IMR-90 (cell line): Measurements from ENCODE around the gene OR1F1. TPM values are rescaled to one million over a fixed set of nuclear protein-coding genes. Genes with fewer than 3 reads are reported as not detected.

Experiments used
- ATAC-seq: fragments of 200-7000 bp; cut with Tn5 transposase; 2 replicates; pipeline ENCODE4 v1.9.1; 2020; ENCODE audit warnings: low read depth, mild to moderate bottlenecking, moderate library complexity
- BruUV-seq: library from RNA; stranded (reverse); fragments of 400-500 nt; replicated peaks from 2 replicates; lab custom pipeline; 2021; lab: Mats Ljungman, UMichigan
- CTCF ChIA-PET: fragments of 300-600 bp; formaldehyde crosslinking; extraction: SDS; loops from one replicate; lab custom pipeline; 2021; ENCODE audit warnings: antibody characterized with exemption; lab: Yijun Ruan, JAX
- POLR2A ChIA-PET: fragments of 300-600 bp; sonication (Branson Sonifier 250); formaldehyde crosslinking; loops from one replicate; lab custom pipeline; 2022; ENCODE audit warnings: antibody characterized with exemption; ENCODE audit not compliant: unreplicated experiment; lab: Charles Lee
- DNase-seq: peaks from one replicate; pipeline ENCODE4 v3.0.0; 2013
- H2AFZ ChIP-seq: replicated peaks from 2 replicates; pipeline ENCODE3; 2013; ENCODE audit warnings: low read length, mild to moderate bottlenecking; ENCODE audit not compliant: poor library complexity
- H2AK5ac ChIP-seq: 2 replicates; pipeline ENCODE4 v1.6.1; 2013; ENCODE audit warnings: low read depth, low read length, inconsistent platforms
- H2AK9ac ChIP-seq: replicated peaks from 2 replicates; pipeline ENCODE3; 2013; ENCODE audit warnings: mild to moderate bottlenecking, low read depth, low read length, moderate library complexity; ENCODE audit not compliant: poor library complexity
- H2BK120ac ChIP-seq: 2 replicates; pipeline ENCODE4 v1.6.1; 2013; ENCODE audit warnings: low read depth, low read length, inconsistent platforms
- H2BK15ac ChIP-seq: 3 replicates; pipeline ENCODE4 v1.6.1; 2013; ENCODE audit warnings: low read depth, low read length, inconsistent platforms
- H2BK20ac ChIP-seq: 2 replicates; pipeline ENCODE4 v1.6.1; 2013; ENCODE audit warnings: low read depth, mild to moderate bottlenecking, inconsistent platforms, low read length, moderate library complexity
- H2BK5ac ChIP-seq: 2 replicates; pipeline ENCODE4 v1.6.1; 2013; ENCODE audit warnings: mild to moderate bottlenecking, low read depth, low read length, inconsistent platforms; ENCODE audit not compliant: poor library complexity, severe bottlenecking
- H3K14ac ChIP-seq: replicated peaks from 2 replicates; pipeline ENCODE4 v1.6.1; 2013; ENCODE audit warnings: low read depth, low read length, inconsistent platforms
- H3K18ac ChIP-seq: 2 replicates; pipeline ENCODE4 v1.6.1; 2013; ENCODE audit warnings: low read depth, low read length, control low read depth
- H3K23ac ChIP-seq: 2 replicates; pipeline ENCODE4 v1.6.1; 2013; ENCODE audit warnings: low read depth, low read length, inconsistent platforms
- H3K27ac ChIP-seq: 2 replicates; pipeline ENCODE4 v1.5.1; 2013; ENCODE audit warnings: mild to moderate bottlenecking, control low read depth, low read length; ENCODE audit not compliant: insufficient read depth
- H3K27me3 ChIP-seq: 2 replicates; pipeline ENCODE4 v1.6.1; 2013; ENCODE audit warnings: low read length; ENCODE audit not compliant: control insufficient read depth, insufficient read depth
- H3K36me3 ChIP-seq: 2 replicates; pipeline ENCODE4 v1.6.1; 2013; ENCODE audit warnings: low read length, mixed read lengths; ENCODE audit not compliant: control insufficient read depth, insufficient read depth
- H3K4ac ChIP-seq: 2 replicates; pipeline ENCODE4 v1.6.1; 2013; ENCODE audit warnings: low read depth, low read length, inconsistent platforms
- H3K4me1 ChIP-seq: 2 replicates; pipeline ENCODE4 v1.6.1; 2013; ENCODE audit warnings: low read length, mixed read lengths; ENCODE audit not compliant: control insufficient read depth, insufficient read depth
- H3K4me2 ChIP-seq: 2 replicates; pipeline ENCODE4 v1.6.1; 2013; ENCODE audit warnings: low read depth, mild to moderate bottlenecking, control low read depth, low read length, moderate library complexity
- H3K4me3 ChIP-seq: 2 replicates; pipeline ENCODE4 v1.5.1; 2013; ENCODE audit warnings: low read depth, mild to moderate bottlenecking, control low read depth, low read length, moderate library complexity; ENCODE audit not compliant: insufficient read depth
- H3K56ac ChIP-seq: 2 replicates; pipeline ENCODE4 v1.6.1; 2013; ENCODE audit warnings: low read length, inconsistent platforms; ENCODE audit not compliant: insufficient read depth; ENCODE audit errors: extremely low read depth
- H3K79me1 ChIP-seq, 2 experiments: 2 replicates each; pipeline ENCODE4 v1.6.1; 2013; ENCODE audit warnings: low read length in 2 of 2, inconsistent platforms in 1 of 2, low read depth in 1 of 2
- H3K9ac ChIP-seq: 2 replicates; pipeline ENCODE4 v1.6.1; 2013; ENCODE audit warnings: low read depth, low read length, control low read depth
- H3K9me1 ChIP-seq: 2 replicates; pipeline ENCODE4 v1.6.1; 2013; ENCODE audit warnings: low read length, inconsistent platforms; ENCODE audit not compliant: insufficient read depth
- H3K9me3 ChIP-seq: 2 replicates; pipeline ENCODE4 v1.6.1; 2013; ENCODE audit warnings: low read length; ENCODE audit not compliant: control insufficient read depth, insufficient read depth
- H4K20me1 ChIP-seq: 2 replicates; pipeline ENCODE4 v1.6.1; 2013; ENCODE audit warnings: low read length, inconsistent platforms; ENCODE audit not compliant: insufficient read depth
- H4K5ac ChIP-seq: 2 replicates; pipeline ENCODE4 v1.6.1; 2013; ENCODE audit warnings: mild to moderate bottlenecking, low read depth, low read length, control low read depth
- H4K8ac ChIP-seq, 2 experiments: 2 replicates each; pipeline ENCODE4 v1.6.1; 2013; ENCODE audit warnings: low read depth in 2 of 2, low read length in 2 of 2, control low read depth in 1 of 2, inconsistent platforms in 1 of 2
- H4K91ac ChIP-seq: 2 replicates; pipeline ENCODE4 v1.6.1; 2013; ENCODE audit warnings: low read depth, low read length, inconsistent platforms; ENCODE audit not compliant: insufficient read depth
- BHLHE40 ChIP-seq: fragments of 150-350 bp; IDR thresholded peaks from 2 replicates; pipeline ENCODE4 v1.6.1; 2016; ENCODE audit warnings: mild to moderate bottlenecking, low read depth, low read length
- CEBPB ChIP-seq: IDR thresholded peaks from 2 replicates; pipeline ENCODE4 v1.6.1; 2012; ENCODE audit warnings: low read depth, low read length, improper control_type of control experiment
- CHD1 ChIP-seq: IDR thresholded peaks from 2 replicates; pipeline ENCODE4 v1.6.1; 2012; ENCODE audit warnings: low read depth, low read length, improper control_type of control experiment
- CTCF ChIP-seq: conservative IDR thresholded peaks from 2 replicates; pipeline ENCODE4 v1.5.1; 2012; ENCODE audit warnings: mild to moderate bottlenecking, low read depth, low read length, improper control_type of control experiment
- ELK1 ChIP-seq: fragments of 150-350 bp; IDR thresholded peaks from 2 replicates; pipeline ENCODE4 v1.6.1; 2016; ENCODE audit warnings: low read depth, mild to moderate bottlenecking, low read length, moderate library complexity, borderline replicate concordance
- FOS ChIP-seq: fragments of 150-350 bp; IDR thresholded peaks from 2 replicates; pipeline ENCODE4 v1.6.1; 2016; ENCODE audit warnings: low read depth, low read length
- MAFK ChIP-seq: IDR thresholded peaks from 2 replicates; pipeline ENCODE4 v1.6.1; 2012; ENCODE audit warnings: low read depth, low read length, improper control_type of control experiment
- MXI1 ChIP-seq: IDR thresholded peaks from 2 replicates; pipeline ENCODE4 v1.6.1; 2012; ENCODE audit warnings: low read depth, mild to moderate bottlenecking, low read length, moderate library complexity, borderline replicate concordance
- NFE2L2 ChIP-seq: fragments of 150-350 bp; IDR thresholded peaks from 2 replicates; pipeline ENCODE4 v1.6.1; 2016; ENCODE audit warnings: low read depth, mild to moderate bottlenecking, low read length
- POLR2A ChIP-seq: IDR thresholded peaks from 2 replicates; pipeline ENCODE4 v1.6.1; 2012; ENCODE audit warnings: mild to moderate bottlenecking, low read depth, low read length
- RAD21 ChIP-seq: IDR thresholded peaks from 2 replicates; pipeline ENCODE4 v1.6.1; 2012; ENCODE audit warnings: low read length, improper control_type of control experiment
- RCOR1 ChIP-seq: IDR thresholded peaks from 2 replicates; pipeline ENCODE4 v1.6.1; 2012; ENCODE audit warnings: mild to moderate bottlenecking, low read length, improper control_type of control experiment; ENCODE audit not compliant: insufficient replicate concordance
- RFX5 ChIP-seq: IDR thresholded peaks from 2 replicates; pipeline ENCODE4 v1.8.0; 2012; ENCODE audit warnings: low read depth, mild to moderate bottlenecking, low read length, moderate library complexity
- USF2 ChIP-seq: fragments of 150-350 bp; IDR thresholded peaks from 2 replicates; pipeline ENCODE4 v1.6.1; 2017; ENCODE audit warnings: mild to moderate bottlenecking, antibody characterized with exemption, low read length, low read depth
- WGBS, 2 experiments: methylation state at CpG; one replicate each; pipeline versions ENCODE4 v1.1.5 to v1.1.7; 2013; ENCODE audit warnings: missing lambda C conversion rate in 2 of 2; ENCODE audit not compliant: insufficient read length in 1 of 2; ENCODE audit errors: extremely low coverage in 2 of 2; 5-methylcytosine and 5-hydroxymethylcytosine counted together
- dilution Hi-C: fragments of 300-500 bp; cut with HindIII; formaldehyde crosslinking; loops from one replicate; pipeline ENCODE4 v1.14.3; 2018; ENCODE audit warnings: low sequenced_read_pairs; ENCODE audit not compliant: unreplicated experiment
- in situ Hi-C: fragments of 300-500 bp; cut with MboI; formaldehyde crosslinking; loops from 3 replicates; pipeline ENCODE4 v1.14.3; 2019; ENCODE audit warnings: low sequenced_read_pairs, inconsistent platforms, mixed read lengths
- intact Hi-C: fragments of 100-400 bp; cut with micrococcal nuclease; formaldehyde crosslinking; loops from 2 replicates; pipeline ENCODE4 v1.10.0; 2022
- polyA plus RNA-seq, 3 experiments: library from polyadenylated mRNA; depleted of rRNA; stranded (reverse); fragments of >200 nt; gene quantifications; 2 replicates each; pipeline ENCODE4 v1.2.3, GENCODE V29; 2012; ENCODE audit warnings: low replicate concordance in 1 of 3
- total RNA-seq: library from RNA; depleted of rRNA; stranded (reverse); fragments of >200 nt; gene quantifications from 2 replicates; pipeline ENCODE4 v1.2.3, GENCODE V29; 2012

OR1F1 gene
- total and polyA plus RNA-seq, 2 of the 4 experiments (the other 2 are of a cell fraction) = 0.12 TPM; not detected in 1

- H3K9me3 ChIP-seq = no peaks in the 10 kb centered on the region
- no peaks in the 10 kb centered on the region for H3K27me3 ChIP-seq
- no peak overlapping the region for H2BK120ac ChIP-seq
- in situ Hi-C loops (no loop called here), intact Hi-C loops (no loop called here), dilution Hi-C loops (no loop called here)
- ATAC-seq = no peak
- H2AK5ac ChIP-seq = no peak overlapping the region; the same call in 1 of the 2 replicates
- no peak overlapping the region for H4K8ac ChIP-seq
- H3K18ac ChIP-seq = no peak overlapping the region
- 100% methylated on average over 1 of the region's 13 CpGs; no CpG with 5 or more reads in 1 of the 2 experiments for WGBS, 2 experiments
- H3K4me1 ChIP-seq = peaks cover 3% of the 10 kb centered on the region; the same call in 1 of the 2 replicates
- H3K36me3 ChIP-seq = no peaks in the 10 kb centered on the region
- BruUV-seq = no TSS peak
- CTCF ChIA-PET = interaction anchor here (1.6 kb wide), 1 partner anchor 19 kb away, joined by 6 read pairs; no protein-coding TSS in a partner anchor
- H4K20me1 ChIP-seq = peaks cover 11% of the 10 kb centered on the region
- H3K9ac ChIP-seq = no peak overlapping the region
- no peak overlapping the region for H3K14ac ChIP-seq
- H3K79me1 ChIP-seq = peaks cover 0 to 13% of the 10 kb centered on the region in 2 experiments; a peak in 2 of 4 replicates
- no peak overlapping the region for H4K5ac ChIP-seq
- H3K27ac ChIP-seq = no peak overlapping the region
- peak overlapping the region; percentile 95 for H3K4ac ChIP-seq
- no peak overlapping the region for H2AFZ ChIP-seq
- POLR2A ChIA-PET = interaction anchor here (0.6 to 1.0 kb wide), 2 partner anchors 14 to 23 kb away, joined by 3 read pairs; partner anchors contain the start of gene ZNF213
- H2BK15ac ChIP-seq = no peak overlapping the region
- no peak overlapping the region for H3K56ac ChIP-seq
- H3K23ac ChIP-seq = no peak overlapping the region
- no peak overlapping the region for H2BK20ac ChIP-seq
- H4K91ac ChIP-seq = no peak overlapping the region
- no peak overlapping the region for H2BK5ac ChIP-seq
- no peak overlapping the region for H3K4me3 ChIP-seq
- H2AK9ac ChIP-seq = peak overlapping the region; percentile 98
- no peak overlapping the region for H3K4me2 ChIP-seq
- 0 out of 2 replicates have a peak, but pooled peaks cover 7% of the 10 kb centered on the region for H3K9me1 ChIP-seq
- DNase-seq = no peak
- no peak for TF ChIP-seq RCOR1
- TF ChIP-seq USF2 = no peak
- TF ChIP-seq POLR2A = no peak
- no peak for TF ChIP-seq ELK1
- TF ChIP-seq CHD1 = no peak
- no peak for TF ChIP-seq RFX5
- no peak for TF ChIP-seq BHLHE40
- no peak for TF ChIP-seq RAD21
- TF ChIP-seq CTCF = no peak
- TF ChIP-seq FOS = no peak
- TF ChIP-seq NFE2L2 = no peak
- TF ChIP-seq MAFK = no peak
- no peak for TF ChIP-seq MXI1
- TF ChIP-seq CEBPB = no peak
Observed at GRCh38 chr16:3148256-3149192, 39.5 kb upstream of the OR1F1 start.
